HEK293 (cell line): ENCODE results near the gene PSMC5.

ENCODE experiments used
- CTCF ChIA-PET: fragments of 350-600 bp; formaldehyde crosslinking; extraction: SDS; loops from one replicate; lab custom pipeline; 2021; ENCODE audit warnings: antibody characterized with exemption; lab: Yijun Ruan, JAX
- POLR2A ChIA-PET: fragments of 300-600 bp; formaldehyde crosslinking; extraction: SDS; loops from one replicate; lab custom pipeline; 2020; ENCODE audit warnings: antibody characterized with exemption, inconsistent platforms; lab: Yijun Ruan, JAX
- H3K27ac ChIP-seq: fragments of 200-500 bp; sonication (Bioruptor generic); 2 replicates; pipeline ENCODE4 v1.5.1; 2014; ENCODE audit warnings: low read depth, low read length, control low read depth, inconsistent platforms; ENCODE audit errors: extremely low read depth
- H3K36me3 ChIP-seq, 2 experiments: fragments of 200-500 bp in 1 of 2; sonication (Bioruptor generic) in 1 of 2; 1 replicate in 1 of 2; 2 replicates in 1 of 2; pipeline ENCODE4 v1.5.1; 2014 to 2017; ENCODE audit warnings: inconsistent platforms in 2 of 2, low read length in 2 of 2; ENCODE audit not compliant: control insufficient read depth in 2 of 2, insufficient read depth in 1 of 2
- H3K4me1 ChIP-seq: fragments of 200-500 bp; sonication (Bioruptor generic); 2 replicates; pipeline ENCODE4 v1.5.1; 2014; ENCODE audit warnings: mild to moderate bottlenecking, low read length, inconsistent platforms; ENCODE audit not compliant: control insufficient read depth, insufficient read depth
- H3K4me3 ChIP-seq: 2 replicates; pipeline ENCODE4 v1.5.1; 2011; ENCODE audit warnings: low read depth, mild to moderate bottlenecking, control low read depth, low read length, moderate library complexity
- H3K9me3 ChIP-seq: fragments of 200-500 bp; sonication (Bioruptor generic); 2 replicates; pipeline ENCODE4 v1.5.1; 2014; ENCODE audit warnings: low read depth, low read length, inconsistent platforms; ENCODE audit not compliant: control insufficient read depth, insufficient read depth
- IKZF3 ChIP-seq: fragments of 450-650 bp; IDR thresholded peaks from 2 replicates; pipeline ENCODE4 v1.5.0; 2018; ENCODE audit warnings: missing biosample characterization, mild to moderate bottlenecking, missing genetic modification characterization, moderate library complexity
- KLF9 ChIP-seq: fragments of 450-650 bp; formaldehyde crosslinking; IDR thresholded peaks from 2 replicates; pipeline ENCODE4 v1.5.1; 2016; ENCODE audit warnings: missing biosample characterization, missing genetic modification characterization, low read depth
- SP7 ChIP-seq: fragments of 450-650 bp; formaldehyde crosslinking; IDR thresholded peaks from 2 replicates; pipeline ENCODE4 v1.5.1; 2016; ENCODE audit warnings: missing biosample characterization, missing genetic modification characterization
- ZBTB17 ChIP-seq: fragments of 450-650 bp; formaldehyde crosslinking; IDR thresholded peaks from 2 replicates; pipeline ENCODE4 v1.5.1; 2016; ENCODE audit warnings: missing biosample characterization, missing genetic modification characterization
- ZBTB20 ChIP-seq: fragments of 450-650 bp; formaldehyde crosslinking; IDR thresholded peaks from 2 replicates; pipeline ENCODE4 v1.5.1; 2016; ENCODE audit warnings: missing biosample characterization, missing genetic modification characterization
- ZNF341 ChIP-seq: fragments of 450-650 bp; formaldehyde crosslinking; IDR thresholded peaks from 2 replicates; pipeline ENCODE4; 2016; ENCODE audit warnings: low read depth, missing biosample characterization, missing genetic modification characterization
- ZNF600 ChIP-seq: fragments of 450-650 bp; formaldehyde crosslinking; IDR thresholded peaks from 2 replicates; pipeline ENCODE4 v1.5.1; 2016; ENCODE audit warnings: missing biosample characterization, missing genetic modification characterization
- ZNF660 ChIP-seq: fragments of 450-650 bp; IDR thresholded peaks from 2 replicates; pipeline ENCODE4 v1.5.1; 2018; ENCODE audit warnings: missing biosample characterization, mild to moderate bottlenecking, missing genetic modification characterization
- ZNF792 ChIP-seq: fragments of 450-650 bp; formaldehyde crosslinking; IDR thresholded peaks from 2 replicates; pipeline ENCODE4 v1.5.1; 2016; ENCODE audit warnings: missing biosample characterization, missing genetic modification characterization
- ZSCAN23 ChIP-seq: fragments of 450-650 bp; formaldehyde crosslinking; IDR thresholded peaks from 2 replicates; pipeline ENCODE4 v1.5.1; 2016; ENCODE audit warnings: missing biosample characterization, missing genetic modification characterization
- TF ChIP-seq, protein P1 (sequence below): fragments of 450-650 bp; formaldehyde crosslinking; IDR thresholded peaks from 2 replicates; pipeline ENCODE4 v1.5.1; 2016; ENCODE audit warnings: missing biosample characterization, missing genetic modification characterization
- TF ChIP-seq, protein P2 (sequence below): fragments of 450-650 bp; formaldehyde crosslinking; IDR thresholded peaks from 2 replicates; pipeline ENCODE4 v1.5.1; 2016; ENCODE audit warnings: missing biosample characterization, missing genetic modification characterization
- TF ChIP-seq, protein P3 (sequence below): fragments of 450-650 bp; formaldehyde crosslinking; IDR thresholded peaks from 2 replicates; pipeline ENCODE4 v1.5.1; 2016; ENCODE audit warnings: missing biosample characterization, missing genetic modification characterization
- TF ChIP-seq, protein P4 (sequence below): fragments of 450-650 bp; formaldehyde crosslinking; IDR thresholded peaks from 2 replicates; pipeline ENCODE4 v1.5.1; 2017; ENCODE audit warnings: missing biosample characterization, mild to moderate bottlenecking, missing genetic modification characterization, moderate library complexity

Gene PSMC5

DNA sequence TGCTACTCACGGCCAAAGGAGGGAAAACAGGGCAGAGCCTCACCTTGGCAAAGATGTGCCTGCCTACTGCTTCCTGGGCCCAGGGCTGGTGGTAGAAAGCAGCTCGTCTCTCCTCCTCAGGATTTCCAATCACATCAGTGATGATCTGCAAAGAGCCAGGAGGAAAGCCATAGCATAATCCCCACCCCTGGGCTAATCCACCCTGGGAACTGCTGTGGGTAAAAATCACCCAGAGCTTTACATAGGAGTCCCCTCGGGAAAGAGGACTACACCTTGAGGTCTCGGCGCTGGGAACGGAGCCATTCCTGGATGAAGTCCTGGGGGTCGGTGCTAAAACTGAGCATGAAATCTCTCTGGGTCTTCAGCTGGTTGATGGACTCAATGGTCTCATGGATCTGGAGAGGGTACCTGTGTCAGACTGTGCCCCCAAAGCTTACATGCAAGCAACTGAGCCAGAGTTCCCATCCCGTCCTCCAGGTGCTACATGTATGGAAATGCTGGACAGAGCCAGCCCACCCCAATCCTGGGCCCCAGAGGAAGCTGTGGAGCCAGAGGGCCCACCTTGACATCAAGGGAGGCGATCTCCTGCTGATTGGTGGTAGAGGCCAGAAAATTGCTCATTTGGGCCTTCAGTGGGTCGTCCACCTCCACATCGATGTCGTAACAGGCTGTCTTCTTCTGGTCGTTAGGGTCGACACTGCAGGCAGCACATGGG lies 6.0 kb downstream of the PSMC5 start:
- TF ChIP-seq, protein P1, sequence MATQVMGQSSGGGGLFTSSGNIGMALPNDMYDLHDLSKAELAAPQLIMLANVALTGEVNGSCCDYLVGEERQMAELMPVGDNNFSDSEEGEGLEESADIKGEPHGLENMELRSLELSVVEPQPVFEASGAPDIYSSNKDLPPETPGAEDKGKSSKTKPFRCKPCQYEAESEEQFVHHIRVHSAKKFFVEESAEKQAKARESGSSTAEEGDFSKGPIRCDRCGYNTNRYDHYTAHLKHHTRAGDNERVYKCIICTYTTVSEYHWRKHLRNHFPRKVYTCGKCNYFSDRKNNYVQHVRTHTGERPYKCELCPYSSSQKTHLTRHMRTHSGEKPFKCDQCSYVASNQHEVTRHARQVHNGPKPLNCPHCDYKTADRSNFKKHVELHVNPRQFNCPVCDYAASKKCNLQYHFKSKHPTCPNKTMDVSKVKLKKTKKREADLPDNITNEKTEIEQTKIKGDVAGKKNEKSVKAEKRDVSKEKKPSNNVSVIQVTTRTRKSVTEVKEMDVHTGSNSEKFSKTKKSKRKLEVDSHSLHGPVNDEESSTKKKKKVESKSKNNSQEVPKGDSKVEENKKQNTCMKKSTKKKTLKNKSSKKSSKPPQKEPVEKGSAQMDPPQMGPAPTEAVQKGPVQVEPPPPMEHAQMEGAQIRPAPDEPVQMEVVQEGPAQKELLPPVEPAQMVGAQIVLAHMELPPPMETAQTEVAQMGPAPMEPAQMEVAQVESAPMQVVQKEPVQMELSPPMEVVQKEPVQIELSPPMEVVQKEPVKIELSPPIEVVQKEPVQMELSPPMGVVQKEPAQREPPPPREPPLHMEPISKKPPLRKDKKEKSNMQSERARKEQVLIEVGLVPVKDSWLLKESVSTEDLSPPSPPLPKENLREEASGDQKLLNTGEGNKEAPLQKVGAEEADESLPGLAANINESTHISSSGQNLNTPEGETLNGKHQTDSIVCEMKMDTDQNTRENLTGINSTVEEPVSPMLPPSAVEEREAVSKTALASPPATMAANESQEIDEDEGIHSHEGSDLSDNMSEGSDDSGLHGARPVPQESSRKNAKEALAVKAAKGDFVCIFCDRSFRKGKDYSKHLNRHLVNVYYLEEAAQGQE (tag by site-specific recombination), result peak; percentile 86
- TF ChIP-seq SP7 (tag by site-specific recombination) (no peak), ZBTB17 (peak; percentile 51; the same call in 1 of the 2 replicates)
- H3K4me1 ChIP-seq, result no peaks in the 10 kb centered on the region
- 0 out of 2 replicates have a peak overlapping the region, but pooled peaks have one; percentile 1 for H3K27ac ChIP-seq
- no peak overlapping the region for H3K4me3 ChIP-seq
- ChIA-PET POLR2A (interaction anchor here (0.7 to 7.2 kb wide), 7 partner anchors 6 to 77 kb away, joined by 3 to 65 read pairs (median 4); partner anchors contain the start of genes CCDC47, DDX42 and SMARCD2), CTCF (interaction anchor here (0.5 to 3.0 kb wide), 8 partner anchors 8 to 408 kb away, joined by 4 to 12 read pairs (median 5); partner anchors contain the start of genes CCDC47 and DDX42)
- no peaks in the 10 kb centered on the region for H3K9me3 ChIP-seq
- H3K36me3 ChIP-seq, result peaks cover 49 to 97% of the 10 kb centered on the region in 2 experiments

DNA sequence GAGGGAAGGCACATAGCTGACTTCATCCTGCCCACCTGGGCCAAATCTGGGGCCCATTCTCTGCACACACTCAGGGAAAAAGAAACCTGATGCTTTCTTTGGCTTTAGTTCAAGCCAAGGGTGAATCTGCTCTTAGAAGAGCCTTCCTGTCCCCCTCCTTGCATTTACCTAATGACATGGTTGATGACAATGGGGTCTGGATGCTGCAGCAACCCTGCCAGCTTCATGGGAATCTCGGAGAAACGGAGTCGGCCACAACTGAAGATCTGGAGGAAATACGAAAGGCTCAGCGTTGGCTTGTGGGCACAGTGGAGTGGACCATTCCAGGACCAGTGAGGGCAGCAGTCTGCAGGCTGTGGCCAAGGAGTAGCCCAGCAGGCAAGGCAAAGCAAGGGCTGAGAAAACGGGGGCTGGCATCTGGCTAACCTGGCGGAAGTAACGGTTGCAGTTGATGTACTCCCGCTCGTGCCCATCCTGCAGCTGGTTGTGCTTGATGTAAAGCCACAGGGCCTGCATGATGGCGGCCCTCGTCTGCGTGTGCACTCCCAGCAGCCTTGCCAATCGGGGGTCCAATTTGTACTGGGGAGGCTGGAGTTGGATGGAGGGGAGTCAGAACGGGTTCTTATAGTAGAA lies 6.6 kb downstream of the PSMC5 start:
- Histone ChIP-seq H3K9me3 (no peaks in the 10 kb centered on the region), H3K4me3 (no peak overlapping the region), H3K36me3 (peaks cover 49 to 96% of the 10 kb centered on the region in 2 experiments), H3K4me1 (no peaks in the 10 kb centered on the region; the same call in 1 of the 2 replicates), H3K27ac (0 out of 2 replicates have a peak overlapping the region, but pooled peaks have one; percentile 1)
- TF ChIP-seq ZNF341 (tag by site-specific recombination) (peak; percentile 93), ZNF600 (tag by site-specific recombination) (peak; percentile 42; the same call in 1 of the 2 replicates), KLF9 (tag by site-specific recombination) (no peak)
- ChIA-PET CTCF (interaction anchor here (0.6 to 3.0 kb wide), 22 partner anchors 10 to 409 kb away, joined by 3 to 18 read pairs (median 4); partner anchors contain the start of genes CCDC47 and DDX42), POLR2A (interaction anchor here (0.5 to 2.7 kb wide), 9 partner anchors 7 to 1200 kb away, joined by 3 to 10 read pairs (median 4); partner anchors contain the start of genes CCDC47, DDX42 and PSMC5)

DNA sequence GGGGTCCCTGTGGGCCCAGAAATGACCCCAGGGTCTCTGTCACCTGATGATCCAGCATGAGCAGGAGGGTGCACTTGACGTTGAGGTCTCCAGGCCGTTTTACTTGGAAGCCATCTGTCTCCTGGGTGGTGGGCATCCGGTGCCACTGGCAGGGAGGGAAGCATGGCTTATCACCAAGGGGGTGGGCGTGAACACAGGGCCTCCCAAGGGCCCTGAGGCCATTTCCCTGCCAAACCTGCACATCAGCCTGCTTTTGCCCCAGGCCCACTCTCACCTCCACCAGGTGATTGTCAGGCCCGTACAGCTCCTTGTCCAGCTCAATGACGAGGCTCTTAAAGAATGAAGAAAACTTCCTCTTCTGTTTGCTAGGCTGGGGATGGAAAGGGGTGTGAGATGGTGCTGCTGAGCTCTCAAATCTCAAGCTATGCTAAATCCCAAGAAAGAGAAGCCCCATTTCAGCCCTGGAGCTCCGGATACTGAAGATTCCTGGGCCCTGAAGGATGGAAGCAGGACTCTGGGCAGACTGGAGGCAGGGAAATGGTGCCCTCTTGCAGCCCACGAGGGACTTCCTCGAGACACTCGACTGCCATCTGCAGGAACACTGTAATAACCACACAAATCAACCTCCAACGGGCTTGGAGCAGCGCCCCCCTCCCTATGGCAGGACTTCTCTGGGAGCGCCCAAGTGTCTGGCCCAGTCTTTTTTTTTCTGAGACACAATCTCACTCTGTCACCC lies 7.4 kb downstream of the PSMC5 start:
- Histone ChIP-seq H3K9me3 (no peaks in the 10 kb centered on the region), H3K36me3 (peaks cover 45 to 88% of the 10 kb centered on the region in 2 experiments), H3K4me1 (peaks cover 7% of the 10 kb centered on the region), H3K27ac (0 out of 2 replicates have a peak overlapping the region, but pooled peaks have one; percentile 1), H3K4me3 (no peak overlapping the region)
- ChIA-PET CTCF (interaction anchor here (0.6 to 3.0 kb wide), 30 partner anchors 8 to 437 kb away, joined by 3 to 18 read pairs (median 4); partner anchors contain the start of genes CCDC47, DDX42 and PSMC5), POLR2A (interaction anchor here (0.5 to 2.7 kb wide), 6 partner anchors 8 to 1201 kb away, joined by 3 to 10 read pairs (median 3); partner anchors contain the start of genes CCDC47, DDX42 and PSMC5)
- peak; percentile 61 for TF ChIP-seq IKZF3
- TF ChIP-seq ZNF660 (tag by site-specific recombination), result peak; percentile 91
- TF ChIP-seq, protein P2, sequence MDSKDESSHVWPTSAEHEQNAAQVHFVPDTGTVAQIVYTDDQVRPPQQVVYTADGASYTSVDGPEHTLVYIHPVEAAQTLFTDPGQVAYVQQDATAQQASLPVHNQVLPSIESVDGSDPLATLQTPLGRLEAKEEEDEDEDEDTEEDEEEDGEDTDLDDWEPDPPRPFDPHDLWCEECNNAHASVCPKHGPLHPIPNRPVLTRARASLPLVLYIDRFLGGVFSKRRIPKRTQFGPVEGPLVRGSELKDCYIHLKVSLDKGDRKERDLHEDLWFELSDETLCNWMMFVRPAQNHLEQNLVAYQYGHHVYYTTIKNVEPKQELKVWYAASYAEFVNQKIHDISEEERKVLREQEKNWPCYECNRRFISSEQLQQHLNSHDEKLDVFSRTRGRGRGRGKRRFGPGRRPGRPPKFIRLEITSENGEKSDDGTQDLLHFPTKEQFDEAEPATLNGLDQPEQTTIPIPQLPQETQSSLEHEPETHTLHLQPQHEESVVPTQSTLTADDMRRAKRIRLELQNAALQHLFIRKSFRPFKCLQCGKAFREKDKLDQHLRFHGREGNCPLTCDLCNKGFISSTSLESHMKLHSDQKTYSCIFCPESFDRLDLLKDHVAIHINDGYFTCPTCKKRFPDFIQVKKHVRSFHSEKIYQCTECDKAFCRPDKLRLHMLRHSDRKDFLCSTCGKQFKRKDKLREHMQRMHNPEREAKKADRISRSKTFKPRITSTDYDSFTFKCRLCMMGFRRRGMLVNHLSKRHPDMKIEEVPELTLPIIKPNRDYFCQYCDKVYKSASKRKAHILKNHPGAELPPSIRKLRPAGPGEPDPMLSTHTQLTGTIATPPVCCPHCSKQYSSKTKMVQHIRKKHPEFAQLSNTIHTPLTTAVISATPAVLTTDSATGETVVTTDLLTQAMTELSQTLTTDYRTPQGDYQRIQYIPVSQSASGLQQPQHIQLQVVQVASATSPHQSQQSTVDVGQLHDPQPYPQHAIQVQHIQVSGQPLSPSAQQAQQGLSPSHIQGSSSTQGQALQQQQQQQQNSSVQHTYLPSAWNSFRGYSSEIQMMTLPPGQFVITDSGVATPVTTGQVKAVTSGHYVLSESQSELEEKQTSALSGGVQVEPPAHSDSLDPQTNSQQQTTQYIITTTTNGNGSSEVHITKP, result peak; percentile 88
- TF ChIP-seq, protein P3, sequence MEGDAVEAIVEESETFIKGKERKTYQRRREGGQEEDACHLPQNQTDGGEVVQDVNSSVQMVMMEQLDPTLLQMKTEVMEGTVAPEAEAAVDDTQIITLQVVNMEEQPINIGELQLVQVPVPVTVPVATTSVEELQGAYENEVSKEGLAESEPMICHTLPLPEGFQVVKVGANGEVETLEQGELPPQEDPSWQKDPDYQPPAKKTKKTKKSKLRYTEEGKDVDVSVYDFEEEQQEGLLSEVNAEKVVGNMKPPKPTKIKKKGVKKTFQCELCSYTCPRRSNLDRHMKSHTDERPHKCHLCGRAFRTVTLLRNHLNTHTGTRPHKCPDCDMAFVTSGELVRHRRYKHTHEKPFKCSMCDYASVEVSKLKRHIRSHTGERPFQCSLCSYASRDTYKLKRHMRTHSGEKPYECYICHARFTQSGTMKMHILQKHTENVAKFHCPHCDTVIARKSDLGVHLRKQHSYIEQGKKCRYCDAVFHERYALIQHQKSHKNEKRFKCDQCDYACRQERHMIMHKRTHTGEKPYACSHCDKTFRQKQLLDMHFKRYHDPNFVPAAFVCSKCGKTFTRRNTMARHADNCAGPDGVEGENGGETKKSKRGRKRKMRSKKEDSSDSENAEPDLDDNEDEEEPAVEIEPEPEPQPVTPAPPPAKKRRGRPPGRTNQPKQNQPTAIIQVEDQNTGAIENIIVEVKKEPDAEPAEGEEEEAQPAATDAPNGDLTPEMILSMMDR, result peak; percentile 98
- TF ChIP-seq ZNF792, result no peak
- TF ChIP-seq, protein P4, sequence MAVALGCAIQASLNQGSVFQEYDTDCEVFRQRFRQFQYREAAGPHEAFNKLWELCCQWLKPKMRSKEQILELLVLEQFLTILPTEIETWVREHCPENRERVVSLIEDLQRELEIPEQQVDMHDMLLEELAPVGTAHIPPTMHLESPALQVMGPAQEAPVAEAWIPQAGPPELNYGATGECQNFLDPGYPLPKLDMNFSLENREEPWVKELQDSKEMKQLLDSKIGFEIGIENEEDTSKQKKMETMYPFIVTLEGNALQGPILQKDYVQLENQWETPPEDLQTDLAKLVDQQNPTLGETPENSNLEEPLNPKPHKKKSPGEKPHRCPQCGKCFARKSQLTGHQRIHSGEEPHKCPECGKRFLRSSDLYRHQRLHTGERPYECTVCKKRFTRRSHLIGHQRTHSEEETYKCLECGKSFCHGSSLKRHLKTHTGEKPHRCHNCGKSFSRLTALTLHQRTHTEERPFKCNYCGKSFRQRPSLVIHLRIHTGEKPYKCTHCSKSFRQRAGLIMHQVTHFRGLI (tag by site-specific recombination), result no peak
- no peak for TF ChIP-seq ZSCAN23 (tag by site-specific recombination)
- 0 out of 2 replicates have a peak, but pooled peaks have one; percentile 27 for TF ChIP-seq ZBTB20 (tag by site-specific recombination)
